NCI-H345 (cell line): Measurements from ENCODE around the gene MS4A13.
"Not testable (repeated sequence)": the region's sequence is repeated elsewhere in the genome, so short reads cannot be mapped to it uniquely, and the experiment has no call there.

Experiments
- DNase-seq: peaks from one replicate; lab custom pipeline; 2025; lab: John Stamatoyannopoulos, UW

Gene MS4A13

DNA sequence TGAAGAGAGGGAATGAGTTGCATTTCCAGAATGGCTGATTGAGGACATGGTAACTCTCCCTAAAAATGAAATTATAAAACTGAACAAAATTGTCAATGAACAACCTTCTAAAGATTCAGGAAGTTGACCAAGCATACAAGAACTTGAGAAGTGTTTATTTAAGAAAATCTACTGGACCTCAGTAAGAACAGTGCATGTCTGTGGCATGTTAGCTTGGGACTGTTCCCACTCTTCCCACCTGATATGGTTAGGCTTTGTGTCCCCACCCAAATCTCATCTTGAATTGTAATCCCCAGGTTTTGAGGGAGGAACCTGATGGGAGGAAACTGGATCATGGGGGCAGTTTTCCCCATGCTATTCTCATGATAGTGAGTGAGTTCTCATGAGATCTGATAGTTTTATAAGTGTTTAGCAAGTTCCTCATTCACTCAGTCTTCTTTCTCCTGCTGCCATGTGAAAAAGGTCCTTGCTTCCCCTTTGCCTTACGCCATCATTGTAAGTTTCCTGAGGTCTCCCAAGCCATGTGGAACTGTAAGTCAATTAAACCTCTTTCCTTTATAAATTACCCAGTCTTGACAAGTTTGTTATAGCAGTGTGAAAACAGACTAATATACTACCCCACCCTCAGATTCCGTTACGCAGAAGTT lies 15.4 kb downstream of the MS4A13 start:
- DNase-seq: no peak

DNA sequence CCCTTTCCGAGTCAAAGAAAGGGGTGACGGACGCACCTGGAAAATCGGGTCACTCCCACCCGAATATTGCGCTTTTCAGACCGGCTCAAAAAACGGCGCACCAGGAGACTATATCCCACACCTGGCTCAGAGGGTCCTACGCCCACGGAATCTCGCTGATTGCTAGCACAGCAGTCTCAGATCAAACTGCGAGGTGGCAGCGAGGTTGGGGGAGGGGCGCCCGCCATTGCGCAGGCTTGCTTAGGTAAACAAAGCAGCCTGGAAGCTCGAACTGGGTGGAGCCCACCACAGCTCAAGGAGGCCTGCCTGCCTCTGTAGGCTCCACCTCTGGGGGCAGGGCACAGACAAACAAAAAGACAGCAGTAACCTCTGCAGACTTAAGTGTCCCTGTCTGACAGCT lies 17.2 kb downstream of the MS4A13 start:
- DNase-seq: not testable (repeated sequence)

DNA sequence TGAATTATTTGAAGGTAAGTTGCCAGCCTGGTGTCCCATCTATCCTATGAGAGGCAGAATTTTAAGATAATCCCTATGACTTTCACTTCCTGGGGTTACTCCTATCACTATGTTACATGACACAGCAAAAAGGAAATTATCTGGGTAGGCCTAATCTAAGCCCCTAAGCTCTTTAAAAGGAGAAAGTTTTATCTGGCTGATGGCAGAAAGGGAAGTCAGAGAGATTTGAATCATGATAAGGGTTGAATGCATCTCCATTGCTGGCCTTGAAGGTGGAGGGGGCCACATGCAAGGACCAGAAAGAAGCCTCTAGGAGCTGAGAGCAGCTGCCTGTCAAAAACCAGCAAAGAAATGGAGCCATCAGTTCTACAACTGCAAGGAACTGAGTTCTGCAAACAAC lies 23.4 kb downstream of the MS4A13 start:
- DNase-seq: not testable (repeated sequence)

DNA sequence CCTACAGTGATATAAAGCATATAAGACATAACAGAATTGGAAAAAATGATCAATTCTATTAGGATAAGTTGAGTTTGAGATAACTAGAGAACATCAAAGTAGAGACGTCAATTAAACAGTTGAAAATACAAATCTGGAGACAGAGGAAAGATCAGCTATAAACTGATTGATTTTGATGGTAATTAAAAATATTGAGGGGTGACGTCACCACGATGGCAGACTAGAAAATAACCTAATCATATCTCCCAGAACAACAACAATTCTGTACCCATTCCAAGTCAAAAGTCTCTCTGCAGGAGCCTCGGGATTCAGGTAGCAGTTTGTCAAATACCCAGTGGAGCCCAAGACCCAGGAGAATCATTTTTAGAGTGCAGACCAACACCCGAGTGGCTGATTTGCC lies 28.9 kb downstream of the MS4A13 start:
- no peak for DNase-seq

DNA sequence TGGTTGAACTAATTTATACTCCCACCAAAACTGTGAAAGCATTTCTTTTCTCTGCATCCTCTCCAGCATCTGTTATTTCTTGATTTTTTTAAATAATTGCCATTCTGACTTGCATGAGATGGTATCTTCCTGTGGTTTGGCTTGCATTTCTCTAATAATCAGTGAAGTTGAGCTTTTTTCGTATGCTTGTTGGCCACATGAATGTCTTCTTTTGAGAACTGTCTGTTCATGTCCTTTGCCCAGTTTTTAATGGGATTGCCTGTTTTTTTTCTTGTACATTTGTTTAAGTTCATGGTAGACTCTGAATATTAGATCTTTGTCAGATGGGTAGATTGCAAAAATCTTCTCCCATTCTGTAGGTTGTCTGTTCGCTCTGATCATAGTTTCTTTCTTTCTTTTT lies 46.1 kb downstream of the MS4A13 start:
- no peak for DNase-seq

DNA sequence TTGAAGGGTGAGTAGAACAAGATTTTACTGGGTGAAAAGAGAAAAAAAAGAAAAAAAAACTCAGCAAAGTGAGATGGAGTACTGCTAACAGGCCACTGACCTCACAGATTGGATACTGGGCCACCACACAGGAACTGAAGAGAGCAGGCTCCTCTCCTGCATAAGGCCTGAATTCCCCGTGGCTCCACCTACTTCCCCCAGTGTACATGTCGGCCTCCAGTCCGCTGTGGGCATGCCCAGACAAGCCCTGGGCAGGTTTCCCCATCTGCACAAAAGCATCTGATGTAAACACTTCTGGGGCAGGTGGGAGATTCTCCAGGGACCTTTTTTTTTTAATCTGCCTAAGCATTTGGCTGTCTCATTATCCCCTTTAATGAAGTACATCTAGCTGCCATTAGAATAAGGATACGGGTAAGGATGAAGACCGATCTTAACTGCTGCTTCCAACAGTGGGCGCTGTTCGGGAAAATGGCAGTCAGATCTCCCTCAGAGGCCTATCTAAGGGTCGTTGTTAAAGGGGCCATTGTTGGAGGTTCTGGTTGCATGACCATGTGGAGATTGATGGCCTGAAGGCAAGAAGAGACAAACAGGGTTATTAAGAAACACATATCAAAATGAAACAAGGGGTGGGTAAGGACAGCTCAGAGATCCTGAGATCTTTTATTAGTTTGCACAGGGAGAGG lies 48.5 kb downstream of the MS4A13 start:
- peak; percentile 29 for DNase-seq

DNA sequence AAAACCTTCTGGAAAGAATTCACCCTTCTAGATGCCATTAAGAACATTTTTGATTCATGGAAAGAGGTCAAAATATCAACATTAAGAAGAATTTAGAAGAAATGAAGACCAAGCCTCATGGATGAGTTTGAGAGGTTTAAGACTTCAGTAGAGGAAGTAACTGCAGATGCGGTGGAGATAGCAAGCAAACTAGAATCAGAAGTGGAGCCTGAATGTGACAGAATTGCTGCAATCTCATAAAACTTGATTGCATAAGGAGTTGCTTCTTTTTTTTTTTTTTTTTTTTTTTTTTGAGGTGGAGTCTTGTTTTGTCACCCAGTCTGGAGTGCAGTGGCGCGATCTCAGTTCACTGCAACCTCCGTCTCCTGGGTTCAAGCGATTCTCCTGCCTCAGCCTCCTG lies 51.6 kb downstream of the MS4A13 start:
- no peak for DNase-seq

DNA sequence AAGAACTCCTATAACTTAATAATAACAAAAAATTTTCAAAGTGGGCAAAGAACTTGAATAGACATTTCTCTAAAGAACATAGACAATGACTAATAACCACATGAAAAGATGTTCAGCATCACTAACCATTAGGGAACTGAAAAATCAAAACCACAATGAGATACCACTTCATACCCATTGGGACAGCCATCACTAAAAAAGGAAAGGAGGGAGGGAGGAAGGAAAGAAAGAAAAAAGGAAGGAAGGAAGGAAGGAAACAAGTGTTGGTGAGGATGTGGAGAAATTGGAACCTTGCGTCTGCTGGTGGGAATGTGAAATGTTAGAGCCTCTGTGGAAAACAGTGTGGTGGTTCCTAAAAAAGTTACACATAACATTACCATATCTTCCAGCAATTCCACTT lies 55.8 kb downstream of the MS4A13 start:
- DNase-seq: no peak

DNA sequence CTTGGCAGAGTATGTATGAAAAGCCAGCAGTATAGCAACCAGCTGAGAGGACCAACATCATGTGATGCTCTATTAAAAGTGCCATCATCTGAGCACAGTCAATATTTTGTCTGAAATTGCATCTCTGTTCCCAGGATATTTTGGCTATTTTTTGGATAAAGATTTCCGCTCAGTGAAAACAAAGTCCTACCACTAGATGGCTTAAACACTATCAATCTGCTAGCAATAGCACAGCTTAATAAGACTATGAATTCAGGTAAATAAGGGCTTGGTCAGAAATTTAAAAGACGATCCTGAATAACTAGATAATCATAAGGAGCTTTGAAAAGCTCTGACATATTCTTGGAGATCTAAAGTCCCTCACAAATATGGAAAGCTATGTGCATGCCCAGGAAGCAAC lies 74.4 kb downstream of the MS4A13 start:
- DNase-seq: no peak
